ENCODE data around the gene NECAB3. TPM values are rescaled to one million over a fixed set of nuclear protein-coding genes. Genes with fewer than 3 reads are reported as not detected.

Gene NECAB3
- total and polyA plus RNA-seq, 2 of the 13 experiments (the other 11 are each of a cell fraction or from before 2014, with no cell fraction given), result 61.5 to 65.5 TPM

GRCh38 chr20:33688938-33689424, 14.8 kb upstream of the NECAB3 start (continued):
- TF ChIP-seq ZNF556 (CRISPR knock-in tag; IDR thresholded peaks at IDR 0.05; ENCODE audit: borderline replicate concordance), result no peak
- TF ChIP-seq MZF1 (CRISPR knock-in tag; IDR thresholded peaks at IDR 0.05; ENCODE audit: borderline replicate concordance), result no peak
- peak in 1 of 2 experiments; percentile 77; a peak in 1 of 4 replicates for TF ChIP-seq EP300 (IDR thresholded peaks at IDR 0.05; ENCODE audit: low read depth in 2 of 2, low read length in 2 of 2)
- TF ChIP-seq EP300 (CRISPR knock-in tag; IDR thresholded peaks at IDR 0.05; ENCODE audit: borderline replicate concordance), result peak; percentile 91
- no peak for TF ChIP-seq MAF1 (CRISPR knock-in tag; IDR thresholded peaks at IDR 0.05; ENCODE audit: borderline replicate concordance)
- peak; percentile 50 for TF ChIP-seq TEAD3 (CRISPR knock-in tag; optimal IDR thresholded peaks at IDR 0.05; ENCODE audit: borderline replicate concordance)
- no peak for TF ChIP-seq ZBTB42 (CRISPR knock-in tag; IDR thresholded peaks at IDR 0.05)
- TF ChIP-seq PRPF4 (IDR thresholded peaks at IDR 0.05; ENCODE audit: low read depth, low read length, poor library complexity, severe bottlenecking), result no peak
- no peak for TF ChIP-seq ZNF850 (CRISPR knock-in tag; conservative IDR thresholded peaks at IDR 0.05)
- TF ChIP-seq ZBTB38 (CRISPR knock-in tag; IDR thresholded peaks at IDR 0.05), result no peak
- no peak for TF ChIP-seq ZMAT3 (CRISPR knock-in tag; conservative IDR thresholded peaks at IDR 0.05)
- 0 out of 2 replicates have a peak, but pooled peaks have one; percentile 40 for TF ChIP-seq ZBED4 (CRISPR knock-in tag; IDR thresholded peaks at IDR 0.05; ENCODE audit: borderline replicate concordance)
- no peak for TF ChIP-seq ZNF773 (CRISPR knock-in tag; IDR thresholded peaks at IDR 0.05; ENCODE audit: borderline replicate concordance)
- no peak for TF ChIP-seq ZNF24 (IDR thresholded peaks at IDR 0.05)
- TF ChIP-seq ZSCAN22 (CRISPR knock-in tag; IDR thresholded peaks at IDR 0.05), result no peak
- no peak for TF ChIP-seq JUNB (CRISPR knock-in tag; IDR thresholded peaks at IDR 0.05; ENCODE audit: borderline replicate concordance)
- TF ChIP-seq, protein P1, sequence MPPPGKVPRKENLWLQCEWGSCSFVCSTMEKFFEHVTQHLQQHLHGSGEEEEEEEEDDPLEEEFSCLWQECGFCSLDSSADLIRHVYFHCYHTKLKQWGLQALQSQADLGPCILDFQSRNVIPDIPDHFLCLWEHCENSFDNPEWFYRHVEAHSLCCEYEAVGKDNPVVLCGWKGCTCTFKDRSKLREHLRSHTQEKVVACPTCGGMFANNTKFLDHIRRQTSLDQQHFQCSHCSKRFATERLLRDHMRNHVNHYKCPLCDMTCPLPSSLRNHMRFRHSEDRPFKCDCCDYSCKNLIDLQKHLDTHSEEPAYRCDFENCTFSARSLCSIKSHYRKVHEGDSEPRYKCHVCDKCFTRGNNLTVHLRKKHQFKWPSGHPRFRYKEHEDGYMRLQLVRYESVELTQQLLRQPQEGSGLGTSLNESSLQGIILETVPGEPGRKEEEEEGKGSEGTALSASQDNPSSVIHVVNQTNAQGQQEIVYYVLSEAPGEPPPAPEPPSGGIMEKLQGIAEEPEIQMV (CRISPR knock-in tag; IDR thresholded peaks at IDR 0.05; ENCODE audit: low read depth), result no peak
- no peak for TF ChIP-seq CHCHD3 (CRISPR knock-in tag; IDR thresholded peaks at IDR 0.05)
- no peak for TF ChIP-seq ZIK1 (CRISPR knock-in tag; IDR thresholded peaks at IDR 0.05; ENCODE audit: borderline replicate concordance, low read depth)
- TF ChIP-seq ATAD3A (CRISPR knock-in tag; IDR thresholded peaks at IDR 0.05), result no peak
- TF ChIP-seq, protein P2, sequence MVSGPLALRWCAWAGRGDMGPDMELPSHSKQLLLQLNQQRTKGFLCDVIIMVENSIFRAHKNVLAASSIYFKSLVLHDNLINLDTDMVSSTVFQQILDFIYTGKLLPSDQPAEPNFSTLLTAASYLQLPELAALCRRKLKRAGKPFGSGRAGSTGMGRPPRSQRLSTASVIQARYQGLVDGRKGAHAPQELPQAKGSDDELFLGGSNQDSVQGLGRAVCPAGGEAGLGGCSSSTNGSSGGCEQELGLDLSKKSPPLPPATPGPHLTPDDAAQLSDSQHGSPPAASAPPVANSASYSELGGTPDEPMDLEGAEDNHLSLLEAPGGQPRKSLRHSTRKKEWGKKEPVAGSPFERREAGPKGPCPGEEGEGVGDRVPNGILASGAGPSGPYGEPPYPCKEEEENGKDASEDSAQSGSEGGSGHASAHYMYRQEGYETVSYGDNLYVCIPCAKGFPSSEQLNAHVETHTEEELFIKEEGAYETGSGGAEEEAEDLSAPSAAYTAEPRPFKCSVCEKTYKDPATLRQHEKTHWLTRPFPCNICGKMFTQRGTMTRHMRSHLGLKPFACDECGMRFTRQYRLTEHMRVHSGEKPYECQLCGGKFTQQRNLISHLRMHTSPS (CRISPR knock-in tag; IDR thresholded peaks at IDR 0.05; ENCODE audit: low read depth), result no peak
- no peak for TF ChIP-seq SRSF1 (optimal IDR thresholded peaks at IDR 0.05; ENCODE audit: low read depth, low read length)
